Measurements from ENCODE around the gene EVL. TPM values are rescaled to one million over a fixed set of nuclear protein-coding genes. Genes with fewer than 3 reads are reported as not detected.
"Not testable (repeated sequence)": the region's sequence is repeated elsewhere in the genome, so short reads cannot be mapped to it uniquely, and the experiment has no call there.

Gene EVL
- total RNA-seq, 2 donors from 2014 or later: 41.5 to 42.0 TPM

DNA sequence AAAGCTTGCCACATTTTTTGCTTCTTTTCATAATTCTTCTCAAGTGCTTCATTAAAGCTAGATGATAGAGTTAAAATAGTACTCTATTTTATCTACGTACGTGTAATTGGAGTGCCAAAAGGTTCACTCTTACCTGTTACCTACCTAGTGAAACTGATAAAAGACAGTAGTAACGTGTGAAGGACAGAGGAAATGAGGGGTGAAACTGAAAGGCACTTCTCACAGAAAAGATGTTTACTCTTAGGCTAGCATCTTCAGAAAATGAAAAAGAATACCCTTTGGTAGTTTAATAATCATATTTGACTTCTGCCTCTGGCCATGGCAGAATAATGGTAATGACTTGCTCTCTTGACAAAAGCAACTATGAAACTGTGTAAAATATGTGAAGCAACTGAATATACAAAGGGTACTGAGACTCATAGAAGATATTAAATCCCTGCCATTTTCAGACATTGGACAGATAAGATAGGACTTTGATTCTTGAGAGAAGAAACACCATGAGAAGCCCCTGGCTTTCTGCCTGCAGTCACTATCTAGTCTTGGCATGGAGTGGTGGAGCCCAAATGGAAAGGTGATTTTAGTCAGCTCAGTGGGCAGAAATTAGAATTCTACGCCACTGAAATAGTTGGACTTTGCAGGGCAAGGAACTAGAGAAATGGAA, 6.3 kb upstream of the EVL start:
- Histone ChIP-seq H3K4me3 (no peak overlapping the region), H3K27me3 (no peaks in the 10 kb centered on the region), H3K4me1 (no peaks in the 10 kb centered on the region), H3K27ac (no peak overlapping the region), H3K9me3 (no peaks in the 10 kb centered on the region), H3K36me3 (no peaks in the 10 kb centered on the region)
- TF ChIP-seq, protein P1, sequence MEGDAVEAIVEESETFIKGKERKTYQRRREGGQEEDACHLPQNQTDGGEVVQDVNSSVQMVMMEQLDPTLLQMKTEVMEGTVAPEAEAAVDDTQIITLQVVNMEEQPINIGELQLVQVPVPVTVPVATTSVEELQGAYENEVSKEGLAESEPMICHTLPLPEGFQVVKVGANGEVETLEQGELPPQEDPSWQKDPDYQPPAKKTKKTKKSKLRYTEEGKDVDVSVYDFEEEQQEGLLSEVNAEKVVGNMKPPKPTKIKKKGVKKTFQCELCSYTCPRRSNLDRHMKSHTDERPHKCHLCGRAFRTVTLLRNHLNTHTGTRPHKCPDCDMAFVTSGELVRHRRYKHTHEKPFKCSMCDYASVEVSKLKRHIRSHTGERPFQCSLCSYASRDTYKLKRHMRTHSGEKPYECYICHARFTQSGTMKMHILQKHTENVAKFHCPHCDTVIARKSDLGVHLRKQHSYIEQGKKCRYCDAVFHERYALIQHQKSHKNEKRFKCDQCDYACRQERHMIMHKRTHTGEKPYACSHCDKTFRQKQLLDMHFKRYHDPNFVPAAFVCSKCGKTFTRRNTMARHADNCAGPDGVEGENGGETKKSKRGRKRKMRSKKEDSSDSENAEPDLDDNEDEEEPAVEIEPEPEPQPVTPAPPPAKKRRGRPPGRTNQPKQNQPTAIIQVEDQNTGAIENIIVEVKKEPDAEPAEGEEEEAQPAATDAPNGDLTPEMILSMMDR (IDR thresholded peaks at IDR 0.05): no peak
- no peak for DNase-seq (ENCODE audit: low spot score)

DNA sequence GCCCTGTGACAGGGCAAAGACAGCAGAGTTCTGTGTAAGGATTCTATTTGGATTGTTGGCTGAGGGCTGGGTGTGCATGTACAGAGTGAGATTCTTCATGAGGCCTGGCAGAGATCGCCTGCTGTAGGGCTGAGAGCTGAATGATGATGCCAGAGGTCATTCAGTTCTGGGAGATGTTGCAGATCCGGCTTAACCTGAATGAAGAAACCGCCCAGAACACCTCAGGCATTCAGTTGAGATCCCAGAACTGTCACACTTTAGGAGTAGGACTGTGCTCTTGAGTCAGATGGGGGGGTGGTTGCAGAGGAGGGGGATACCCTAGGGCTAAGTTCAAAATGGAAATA, 5.8 kb upstream of the EVL start:
- H3K4me3 ChIP-seq: no peak overlapping the region
- DNase-seq (ENCODE audit: low spot score): no peak
- no peaks in the 10 kb centered on the region for H3K27me3 ChIP-seq
- no peaks in the 10 kb centered on the region for H3K9me3 ChIP-seq
- H3K27ac ChIP-seq: no peak overlapping the region
- peaks cover 0 to under 1% of the 10 kb centered on the region in 2 donors for H3K4me1 ChIP-seq
- H3K36me3 ChIP-seq: no peaks in the 10 kb centered on the region
- TF ChIP-seq, protein P1 (IDR thresholded peaks at IDR 0.05): no peak

DNA sequence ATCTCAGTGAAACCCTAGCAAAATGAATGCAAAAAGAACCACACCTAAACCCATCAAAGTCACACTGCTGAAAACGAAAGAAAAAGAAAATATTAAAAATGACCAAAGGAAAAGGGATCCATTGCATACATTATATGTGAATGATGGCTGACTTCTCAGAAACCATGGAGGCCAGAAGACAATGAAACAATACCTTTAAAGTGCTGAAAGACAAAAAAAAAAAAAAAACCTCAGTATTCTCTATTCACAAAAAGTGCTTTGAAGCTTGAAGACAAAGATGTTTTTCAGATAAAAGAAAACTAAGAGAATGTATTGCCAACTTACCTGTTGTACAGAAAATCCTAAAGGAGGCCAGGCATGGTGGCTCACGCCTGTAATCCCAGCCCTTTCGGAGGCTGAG, 4.5 kb upstream of the EVL start:
- Histone ChIP-seq H3K36me3 (no peaks in the 10 kb centered on the region), H3K27ac (no peak overlapping the region), H3K27me3 (no peaks in the 10 kb centered on the region), H3K9me3 (no peaks in the 10 kb centered on the region), H3K4me3 (no peak overlapping the region), H3K4me1 (peaks cover 0 to 14% of the 10 kb centered on the region in 2 donors)
- DNase-seq (ENCODE audit: low spot score): no peak
- TF ChIP-seq, protein P1 (IDR thresholded peaks at IDR 0.05): no peak

DNA sequence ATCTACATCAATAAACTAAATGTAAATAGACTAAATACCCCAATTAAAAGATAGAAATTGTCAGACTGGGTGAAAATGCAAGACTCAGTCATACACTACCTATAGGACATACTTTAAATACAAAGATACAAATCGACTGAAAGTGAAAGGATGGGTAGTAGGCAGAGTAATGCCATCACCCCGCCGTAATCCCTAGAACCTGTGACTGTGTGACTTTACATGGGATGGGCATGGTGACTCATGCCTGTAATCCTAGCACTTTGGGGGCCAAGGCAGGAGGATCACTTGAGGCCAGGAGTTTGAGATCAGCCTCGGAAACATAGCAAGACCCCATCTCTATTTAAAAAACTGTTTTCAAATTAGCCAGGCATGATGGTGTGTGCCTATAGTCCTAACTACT, 2.6 kb upstream of the EVL start:
- Histone ChIP-seq H3K36me3 (no peaks in the 10 kb centered on the region), H3K9me3 (no peaks in the 10 kb centered on the region), H3K4me3 (no peak overlapping the region), H3K27ac (no peak overlapping the region), H3K4me1 (peaks cover 0 to 26% of the 10 kb centered on the region in 2 donors), H3K27me3 (no peaks in the 10 kb centered on the region)
- DNase-seq (ENCODE audit: low spot score): no peak
- TF ChIP-seq, protein P1 (IDR thresholded peaks at IDR 0.05): no peak

DNA sequence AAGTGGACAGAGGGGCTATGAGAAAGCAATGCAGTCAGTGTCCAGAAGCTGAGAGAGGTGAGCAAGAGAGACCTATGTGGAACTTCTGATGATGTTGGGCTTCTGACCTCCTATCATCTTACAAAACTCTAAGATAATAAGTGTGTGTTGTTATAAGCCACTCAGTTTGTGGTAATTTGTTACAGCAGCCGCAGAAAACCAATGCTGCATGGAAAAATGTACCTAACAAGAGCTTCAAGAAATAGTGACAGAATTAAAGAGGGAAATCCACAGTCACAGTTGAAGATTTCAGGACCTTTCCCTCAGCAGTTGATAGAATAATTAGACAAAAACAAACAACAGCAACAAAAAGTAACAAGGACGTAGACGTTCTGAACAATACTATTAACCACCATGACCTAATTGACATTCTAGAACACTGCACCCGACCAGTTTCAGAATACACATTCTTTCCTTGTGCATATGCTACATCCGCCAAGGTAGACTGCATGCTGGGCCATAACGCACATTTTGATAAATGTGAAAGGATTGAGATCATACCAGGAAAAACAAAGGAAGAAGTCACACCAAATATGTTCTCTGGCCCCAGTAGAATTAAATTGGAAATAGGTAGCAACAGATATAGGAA, 1.8 kb upstream of the EVL start:
- Histone ChIP-seq H3K36me3 (no peaks in the 10 kb centered on the region), H3K4me1 (peaks cover 0 to 35% of the 10 kb centered on the region in 2 donors), H3K27me3 (no peaks in the 10 kb centered on the region), H3K27ac (no peak overlapping the region), H3K9me3 (no peaks in the 10 kb centered on the region), H3K4me3 (no peak overlapping the region)
- TF ChIP-seq, protein P1 (IDR thresholded peaks at IDR 0.05): no peak
- DNase-seq (ENCODE audit: low spot score): no peak

DNA sequence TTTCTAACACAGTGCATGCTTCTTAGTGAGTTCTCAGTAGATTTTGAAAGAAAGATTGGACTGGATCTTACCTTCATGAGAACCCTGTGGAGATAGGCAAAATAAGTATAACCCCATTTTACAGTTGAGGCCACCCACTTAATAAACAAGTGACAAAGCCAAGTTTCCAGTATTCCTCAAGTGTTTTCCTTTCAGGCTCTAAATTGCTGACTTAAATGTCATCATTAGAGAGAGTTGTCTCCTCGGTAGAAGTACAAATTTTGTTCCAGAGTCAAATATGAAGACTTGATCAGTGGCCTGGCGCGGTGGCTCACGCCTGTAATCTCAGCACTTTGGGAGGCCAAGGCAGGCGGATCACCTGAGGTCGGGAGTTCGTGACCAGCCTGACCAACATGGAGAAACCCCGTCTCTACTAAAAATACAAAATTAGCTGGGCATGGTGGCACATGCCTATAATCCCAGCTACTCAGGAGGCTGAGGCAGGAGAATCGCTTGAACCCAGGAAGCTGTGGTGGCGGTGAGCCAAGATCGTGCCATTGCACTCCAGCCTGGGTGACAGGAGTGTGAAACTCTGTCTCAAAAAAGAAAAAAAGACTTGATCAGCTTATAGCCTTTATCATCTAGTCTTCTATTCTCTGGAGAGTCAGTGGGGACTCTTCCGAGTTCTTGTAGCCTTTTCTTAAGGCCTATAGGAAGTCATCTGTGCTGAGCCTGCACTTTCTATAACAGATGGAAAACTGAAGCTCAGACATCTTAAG, 708 bp upstream of the EVL start:
- not testable (repeated sequence) for H3K27ac ChIP-seq; H3K36me3 ChIP-seq; H3K9me3 ChIP-seq; DNase-seq (ENCODE audit: low spot score); H3K4me3 ChIP-seq; H3K27me3 ChIP-seq
- H3K4me1 ChIP-seq: peaks cover 0 to 45% of the 10 kb centered on the region in 2 donors

Data from right atrium auricular region (tissue), 2 donors.